Heart left ventricle (tissue), 13 donors: ENCODE results near the gene NKD1.

ENCODE experiments used
- POLR2A ChIP-seq, 2 donors: fragments of 450-650 bp; IDR thresholded peaks; one replicate each; pipeline ENCODE4 v1.6.1; 2017; ENCODE audit warnings: antibody characterized with exemption in 2 of 2, mild to moderate bottlenecking in 2 of 2, moderate library complexity in 2 of 2
- TF ChIP-seq, protein P1 (sequence below), 12 donors: fragments of 200-600 bp; sonication (generic) in 4 of 12; IDR thresholded peaks; one replicate each; pipeline versions ENCODE4 v1.5.0 to v1.8.0; 2018 to 2022; ENCODE audit warnings: antibody characterized with exemption in 12 of 12, mild to moderate bottlenecking in 5 of 12
- donor health status: ischemic (EF 13 %, LVEDD 7.1; RV severe dilation, severe dysfunction).
- donor health status: DM: no; HTN: yes; CAD: no.
- donor health status: DM: no; HTN: no; CAD: no.
- donor health status: ischemic (EF 25% LVEDD 6.9; RV normal size, moderate dysfunction).
- donor health status: ischemic (EF 25% LVEDD 5.7; RV mildly dilated, moderate dysfunction).
- donor health status: ischemic (EF 35%, LVEDD 5.7; RV mildly dilated, moderate dysfunction).
- donor health status: nonischemic (EF 11% LVEDD 7.7; RV severe dilation, severe dysfunction).
- donor health status: DM: yes; HTN: yes; CAD: no.
- donor health status: PGD.
- donor health status: ischemic (EF 29% LVEDD 5.4; RV normal size, mild dysfunction).
- donor health status: nonischemic (EF 23%, LVEDD 6.1; RV moderate dilation, normal function).

DNA sequence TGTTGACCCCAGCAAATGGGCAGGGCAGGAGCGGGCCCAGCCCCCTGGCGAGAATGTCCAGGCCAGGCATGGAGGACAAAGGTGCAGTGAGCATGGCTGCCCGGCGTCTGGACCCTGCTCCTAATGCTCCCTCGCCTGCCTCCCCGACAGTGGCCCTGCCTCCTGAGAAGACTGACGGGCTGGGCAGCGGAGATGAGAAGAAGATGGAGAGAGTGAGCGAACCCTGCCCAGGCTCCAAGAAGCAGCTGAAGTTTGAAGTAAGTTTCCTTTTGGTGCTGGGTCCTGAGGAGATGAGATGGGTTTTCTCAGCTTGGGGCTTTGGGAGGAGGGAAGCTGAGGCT is 73.2 kb downstream of the NKD1 start:
- TF ChIP-seq POLR2A (IDR thresholded peaks at IDR 0.05), result no peak
- TF ChIP-seq, protein P1, sequence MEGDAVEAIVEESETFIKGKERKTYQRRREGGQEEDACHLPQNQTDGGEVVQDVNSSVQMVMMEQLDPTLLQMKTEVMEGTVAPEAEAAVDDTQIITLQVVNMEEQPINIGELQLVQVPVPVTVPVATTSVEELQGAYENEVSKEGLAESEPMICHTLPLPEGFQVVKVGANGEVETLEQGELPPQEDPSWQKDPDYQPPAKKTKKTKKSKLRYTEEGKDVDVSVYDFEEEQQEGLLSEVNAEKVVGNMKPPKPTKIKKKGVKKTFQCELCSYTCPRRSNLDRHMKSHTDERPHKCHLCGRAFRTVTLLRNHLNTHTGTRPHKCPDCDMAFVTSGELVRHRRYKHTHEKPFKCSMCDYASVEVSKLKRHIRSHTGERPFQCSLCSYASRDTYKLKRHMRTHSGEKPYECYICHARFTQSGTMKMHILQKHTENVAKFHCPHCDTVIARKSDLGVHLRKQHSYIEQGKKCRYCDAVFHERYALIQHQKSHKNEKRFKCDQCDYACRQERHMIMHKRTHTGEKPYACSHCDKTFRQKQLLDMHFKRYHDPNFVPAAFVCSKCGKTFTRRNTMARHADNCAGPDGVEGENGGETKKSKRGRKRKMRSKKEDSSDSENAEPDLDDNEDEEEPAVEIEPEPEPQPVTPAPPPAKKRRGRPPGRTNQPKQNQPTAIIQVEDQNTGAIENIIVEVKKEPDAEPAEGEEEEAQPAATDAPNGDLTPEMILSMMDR (IDR thresholded peaks at IDR 0.05), result no peak
